GM23248 (cell line): Measurements from ENCODE around the gene CBR3.

Experiments used
- EZH2 ChIP-seq: fragments of 200-600 bp; sonication (generic); IDR thresholded peaks from 2 replicates; pipeline ENCODE4 v1.6.1; 2018; ENCODE audit warnings: antibody characterized with exemption, mild to moderate bottlenecking; ENCODE audit not compliant: insufficient read depth, poor library complexity, severe bottlenecking
- EZH2phosphoT487 ChIP-seq: fragments of 200-600 bp; sonication (generic); IDR thresholded peaks from 2 replicates; pipeline ENCODE4 v1.6.1; 2018; ENCODE audit warnings: antibody characterized with exemption, moderate library complexity, mild to moderate bottlenecking, low read depth; ENCODE audit not compliant: insufficient read depth

- TF ChIP-seq EZH2phosphoT487 (no peak), EZH2 (no peak)
Observed at GRCh38 chr21:36178349-36178748, 43.5 kb downstream of the CBR3 start.
